ENCODE data around the gene MX2. TPM values are rescaled to one million over a fixed set of nuclear protein-coding genes. Genes with fewer than 3 reads are reported as not detected.

The MX2 gene
- total RNA-seq, 1 experiment from 2014 or later, result 17.6 TPM

GRCh38 chr21:41447356-41447755 is 85.5 kb downstream of the MX2 start:
- no peak overlapping the region for H3K4me3 Mint-ChIP-seq (ENCODE audit: low read depth, unreplicated experiment)
- CTCF ChIA-PET, result no interaction called here
- H3K4me1 Mint-ChIP-seq (ENCODE audit: low read depth, unreplicated experiment), result no peaks in the 10 kb centered on the region
- TF ChIP-seq CTCF (IDR thresholded peaks at IDR 0.05; ENCODE audit: unreplicated experiment), result no peak
- no TSS peak for BruUV-seq (replicated peaks)
- peaks cover 5% of the 10 kb centered on the region for H3K36me3 Mint-ChIP-seq (ENCODE audit: insufficient read depth, unreplicated experiment)
- intact Hi-C loops (cut with micrococcal nuclease; ENCODE audit: unreplicated experiment), result no loop called here
- H3K27me3 Mint-ChIP-seq (ENCODE audit: unreplicated experiment), result no peaks in the 10 kb centered on the region
- no peak for DNase-seq
- H3K27ac Mint-ChIP-seq (ENCODE audit: unreplicated experiment), result no peak overlapping the region
- H3K9me3 Mint-ChIP-seq (ENCODE audit: low read depth, unreplicated experiment), result no peaks in the 10 kb centered on the region

GRCh38 chr21:41449613-41450012 is 87.8 kb downstream of the MX2 start:
- CTCF ChIA-PET, result interaction anchor here (0.6 kb wide), 1 partner anchor 46 kb away, joined by 6 read pairs; no protein-coding TSS in a partner anchor
- no peak for DNase-seq
- H3K36me3 Mint-ChIP-seq (ENCODE audit: insufficient read depth, unreplicated experiment), result peaks cover 5% of the 10 kb centered on the region
- no peak for TF ChIP-seq CTCF (IDR thresholded peaks at IDR 0.05; ENCODE audit: unreplicated experiment)
- H3K27ac Mint-ChIP-seq (ENCODE audit: unreplicated experiment), result no peak overlapping the region
- no peaks in the 10 kb centered on the region for H3K4me1 Mint-ChIP-seq (ENCODE audit: low read depth, unreplicated experiment)
- no peak overlapping the region for H3K4me3 Mint-ChIP-seq (ENCODE audit: low read depth, unreplicated experiment)
- no peaks in the 10 kb centered on the region for H3K27me3 Mint-ChIP-seq (ENCODE audit: unreplicated experiment)
- intact Hi-C loops (cut with micrococcal nuclease; ENCODE audit: unreplicated experiment), result no loop called here
- BruUV-seq (replicated peaks), result no TSS peak
- H3K9me3 Mint-ChIP-seq (ENCODE audit: low read depth, unreplicated experiment), result no peaks in the 10 kb centered on the region

GRCh38 chr21:41451753-41452676 is 90.2 kb downstream of the MX2 start:
- H3K4me1 Mint-ChIP-seq (ENCODE audit: low read depth, unreplicated experiment), result no peaks in the 10 kb centered on the region
- H3K36me3 Mint-ChIP-seq (ENCODE audit: insufficient read depth, unreplicated experiment), result peaks cover 5% of the 10 kb centered on the region
- intact Hi-C loops (cut with micrococcal nuclease; ENCODE audit: unreplicated experiment), result no loop called here

GRCh38 chr21:41453198-41453597 is 91.4 kb downstream of the MX2 start:
- no peak for TF ChIP-seq CTCF (IDR thresholded peaks at IDR 0.05; ENCODE audit: unreplicated experiment)
- no peak for DNase-seq
- no peaks in the 10 kb centered on the region for H3K4me1 Mint-ChIP-seq (ENCODE audit: low read depth, unreplicated experiment)
- CTCF ChIA-PET, result no interaction called here
- H3K9me3 Mint-ChIP-seq (ENCODE audit: low read depth, unreplicated experiment), result no peaks in the 10 kb centered on the region
- no peaks in the 10 kb centered on the region for H3K36me3 Mint-ChIP-seq (ENCODE audit: insufficient read depth, unreplicated experiment)
- no peaks in the 10 kb centered on the region for H3K27me3 Mint-ChIP-seq (ENCODE audit: unreplicated experiment)
- H3K4me3 Mint-ChIP-seq (ENCODE audit: low read depth, unreplicated experiment), result no peak overlapping the region
- intact Hi-C loops (cut with micrococcal nuclease; ENCODE audit: unreplicated experiment), result no loop called here
- BruUV-seq (replicated peaks), result no TSS peak
- no peak overlapping the region for H3K27ac Mint-ChIP-seq (ENCODE audit: unreplicated experiment)

More at GRCh38 chr21:41451753-41452676, 90.2 kb downstream of the MX2 start:
- no peak for DNase-seq
- no peak for TF ChIP-seq CTCF (IDR thresholded peaks at IDR 0.05; ENCODE audit: unreplicated experiment)
- CTCF ChIA-PET, result no interaction called here
- H3K9me3 Mint-ChIP-seq (ENCODE audit: low read depth, unreplicated experiment), result no peaks in the 10 kb centered on the region
- no peaks in the 10 kb centered on the region for H3K27me3 Mint-ChIP-seq (ENCODE audit: unreplicated experiment)
- no peak overlapping the region for H3K27ac Mint-ChIP-seq (ENCODE audit: unreplicated experiment)
- no peak overlapping the region for H3K4me3 Mint-ChIP-seq (ENCODE audit: low read depth, unreplicated experiment)
- BruUV-seq (replicated peaks), result no TSS peak

All from Calu3 (cell line).